GM19239 (cell line): ENCODE results near the gene SRRM3.
"Not testable (repeated sequence)": the region's sequence is repeated elsewhere in the genome, so short reads cannot be mapped to it uniquely, and the experiment has no call there.

Source experiments
- DNase-seq: peaks from one replicate; pipeline ENCODE4 v3.0.0; 2011; ENCODE audit warnings: low spot score; ENCODE audit not compliant: insufficient read length
- FAIRE-seq: peaks from 2 replicates; lab custom pipeline; 2011; peaks lifted over from hg19 to GRCh38; lab: Jason Lieb, UNC

SRRM3 gene

DNA sequence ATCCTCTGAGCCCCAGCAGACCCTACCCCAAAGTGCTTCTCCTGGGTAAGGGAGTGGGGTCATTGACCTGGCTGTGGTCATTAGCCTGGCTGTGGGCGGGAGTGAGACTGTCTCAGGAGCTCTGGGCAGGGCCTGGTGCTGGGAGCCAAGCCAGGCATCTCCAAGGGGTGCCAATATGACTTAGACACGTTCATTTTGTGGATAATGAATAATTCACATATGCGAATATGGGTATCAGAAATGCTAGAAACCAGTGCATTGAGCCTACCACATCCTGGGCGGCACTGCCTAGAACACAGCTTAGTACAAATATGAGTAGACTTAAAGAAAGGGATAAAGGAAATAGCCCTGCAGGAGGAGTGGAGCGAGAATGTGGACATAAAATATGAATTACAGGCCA lies 14.4 kb upstream of the SRRM3 start:
- FAIRE-seq = no peak

DNA sequence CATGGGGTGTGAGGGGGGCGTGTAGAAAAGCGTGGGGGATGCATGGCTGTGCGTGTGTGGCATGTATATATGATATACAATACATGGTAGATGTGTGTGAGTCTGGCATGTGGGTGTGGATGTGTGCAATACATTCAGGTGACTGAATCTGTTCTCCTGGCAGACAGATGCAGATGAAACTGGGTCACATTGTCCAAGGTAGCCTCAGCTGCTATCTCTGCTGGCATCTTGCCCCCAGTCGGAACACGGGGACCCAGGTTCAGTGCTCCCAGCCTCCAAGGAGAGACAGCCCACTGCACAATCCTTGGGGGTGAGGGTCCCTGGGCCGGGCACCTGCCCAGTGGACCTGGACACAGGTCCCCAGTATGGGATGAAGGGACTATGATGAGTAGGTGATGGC lies 12.4 kb upstream of the SRRM3 start:
- FAIRE-seq (no peak), DNase-seq (no peak)

More for the DNA sequence above, 14.4 kb upstream of the SRRM3 start:
- DNase-seq = no peak

DNA sequence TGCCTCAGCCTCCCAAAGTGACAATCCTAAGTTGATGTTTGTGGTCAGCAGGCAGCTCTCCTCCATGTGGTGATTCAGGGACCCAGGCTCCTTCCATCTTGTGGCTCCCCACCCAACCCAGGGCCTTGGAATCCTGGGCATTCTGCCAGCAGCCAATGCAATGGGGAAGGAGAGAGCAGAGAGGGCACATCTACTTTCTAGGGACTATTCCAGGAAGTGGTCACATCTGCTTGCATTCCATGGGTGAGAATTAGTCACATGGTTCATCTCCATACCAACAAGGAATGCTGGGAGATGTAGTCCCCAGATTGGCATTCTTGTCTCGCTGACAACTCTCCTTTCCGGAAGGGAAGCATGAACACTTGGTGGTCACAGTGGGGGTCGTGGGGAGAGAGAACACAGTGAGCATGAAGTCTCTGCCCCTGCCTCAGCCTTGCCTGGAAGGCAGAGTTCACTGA lies 9.9 kb upstream of the SRRM3 start:
- DNase-seq (no peak), FAIRE-seq (no peak)

DNA sequence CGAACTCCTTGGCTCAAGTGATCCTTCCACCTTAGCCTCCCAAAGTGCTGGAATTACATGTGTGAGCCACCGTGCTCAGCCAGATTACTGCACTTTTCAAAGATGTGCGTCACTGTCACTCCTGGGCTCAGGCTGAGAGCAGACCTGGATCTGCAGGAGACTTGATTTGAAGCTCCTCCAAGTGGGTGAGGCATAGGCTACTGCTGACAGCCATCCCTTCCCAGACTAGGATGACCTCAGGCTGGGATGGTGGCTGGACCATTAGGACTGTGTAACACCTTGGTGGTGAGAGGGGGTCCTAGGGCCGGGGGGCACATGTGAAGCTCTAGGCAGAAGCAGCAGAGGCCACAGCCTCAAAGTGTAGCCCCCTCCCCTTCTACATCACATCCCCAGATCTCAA lies 8.2 kb upstream of the SRRM3 start:
- FAIRE-seq = no peak
- DNase-seq = no peak

DNA sequence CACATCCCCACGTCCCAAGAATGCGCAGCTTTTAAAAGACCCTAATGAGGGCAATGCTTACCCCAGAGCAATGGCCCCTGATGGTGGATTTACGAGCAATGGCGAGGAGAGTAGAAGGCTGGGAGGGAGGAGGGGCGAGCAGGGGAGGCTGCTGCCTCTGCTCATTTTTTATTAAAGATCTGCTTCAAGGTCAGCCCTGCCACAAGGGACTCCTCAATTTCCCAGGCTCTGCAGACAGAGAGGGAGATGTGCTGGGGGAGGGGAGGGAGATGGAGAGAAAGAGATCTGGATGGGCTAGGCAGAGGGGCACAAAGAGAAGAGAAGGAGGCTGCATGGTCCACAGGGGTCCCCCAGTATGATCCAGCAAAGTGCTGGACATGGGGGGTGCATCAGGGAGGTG lies 7.8 kb upstream of the SRRM3 start:
- no peak for FAIRE-seq
- DNase-seq = no peak

DNA sequence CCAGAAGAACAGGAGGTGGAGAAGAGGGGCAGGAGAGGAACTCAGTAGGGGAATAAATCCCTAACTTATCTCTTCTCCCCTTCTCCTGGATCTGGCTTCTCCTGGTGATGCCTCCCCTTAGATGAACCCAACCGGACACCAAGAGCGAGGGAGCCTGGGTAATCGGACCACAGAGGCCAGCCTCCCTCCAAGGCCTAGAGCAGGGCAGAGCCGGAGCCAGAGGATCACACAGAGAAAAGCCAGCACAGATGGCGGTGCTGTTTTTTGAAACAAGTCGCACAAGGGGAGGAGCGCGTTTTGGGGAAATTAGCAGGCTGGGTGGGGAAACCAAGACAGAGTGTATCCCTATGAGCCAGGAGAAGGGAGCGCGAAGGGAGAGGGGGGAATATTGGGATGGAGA lies 4.9 kb upstream of the SRRM3 start:
- FAIRE-seq (no peak), DNase-seq (no peak)

DNA sequence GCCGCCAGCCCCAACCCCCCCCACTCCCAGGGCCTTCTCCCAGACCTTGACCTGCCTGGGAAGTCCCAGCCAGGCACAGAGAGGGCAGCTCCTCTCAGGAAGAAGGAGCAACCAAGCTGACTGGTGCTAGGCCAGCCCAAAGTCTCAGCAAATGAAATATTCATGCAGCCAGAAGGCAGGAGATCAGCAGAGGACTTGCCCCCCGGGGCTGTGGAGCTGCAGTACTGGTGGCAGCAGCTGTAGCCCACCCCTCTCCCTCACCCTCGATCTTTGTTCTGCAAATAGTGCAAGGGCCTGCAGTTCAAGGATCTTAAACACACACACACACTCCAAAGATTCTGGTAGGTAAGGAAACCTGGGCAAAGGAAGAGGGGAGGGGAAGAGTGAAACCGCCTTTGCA lies 3.5 kb upstream of the SRRM3 start:
- DNase-seq (no peak), FAIRE-seq (no peak)

DNA sequence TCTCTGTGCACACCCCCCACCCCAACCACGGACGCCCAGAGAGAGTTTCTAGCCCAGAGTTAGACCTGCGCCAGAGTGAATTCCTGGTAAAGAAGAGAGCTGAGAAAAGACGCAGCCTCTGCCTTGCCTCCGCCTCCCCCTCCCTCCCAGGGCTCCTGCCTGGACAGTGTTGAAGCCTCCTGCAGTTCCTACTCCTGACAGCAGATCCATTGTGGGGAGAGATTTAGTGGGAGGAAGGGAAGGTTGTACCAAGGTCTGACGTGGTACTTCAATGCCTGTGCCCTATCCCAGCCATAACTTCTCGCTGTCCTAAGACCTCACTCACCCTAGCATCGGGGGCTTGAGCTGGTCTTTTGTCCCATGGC lies 952 bp downstream of the SRRM3 start:
- DNase-seq (no peak), FAIRE-seq (no peak)

DNA sequence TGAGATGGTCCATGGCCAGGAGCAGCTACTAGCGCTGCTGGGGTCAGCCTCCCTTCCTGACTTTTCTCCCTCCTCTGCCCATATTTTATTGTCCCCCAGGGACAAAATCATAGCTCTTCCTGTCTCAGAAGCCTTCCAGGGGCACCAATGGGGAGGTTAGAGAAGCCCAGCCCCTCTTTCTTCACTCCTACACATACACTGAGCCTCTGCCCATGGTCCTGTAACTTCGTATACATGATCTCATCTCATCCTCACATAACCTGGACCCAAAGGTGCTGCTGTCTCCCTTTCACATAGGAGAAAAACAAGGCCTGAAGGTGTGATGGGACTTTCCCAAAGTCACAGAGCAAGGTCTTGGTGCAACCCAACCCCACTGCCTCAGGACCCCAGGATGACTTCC lies 2.5 kb downstream of the SRRM3 start:
- DNase-seq (no peak), FAIRE-seq (no peak)

DNA sequence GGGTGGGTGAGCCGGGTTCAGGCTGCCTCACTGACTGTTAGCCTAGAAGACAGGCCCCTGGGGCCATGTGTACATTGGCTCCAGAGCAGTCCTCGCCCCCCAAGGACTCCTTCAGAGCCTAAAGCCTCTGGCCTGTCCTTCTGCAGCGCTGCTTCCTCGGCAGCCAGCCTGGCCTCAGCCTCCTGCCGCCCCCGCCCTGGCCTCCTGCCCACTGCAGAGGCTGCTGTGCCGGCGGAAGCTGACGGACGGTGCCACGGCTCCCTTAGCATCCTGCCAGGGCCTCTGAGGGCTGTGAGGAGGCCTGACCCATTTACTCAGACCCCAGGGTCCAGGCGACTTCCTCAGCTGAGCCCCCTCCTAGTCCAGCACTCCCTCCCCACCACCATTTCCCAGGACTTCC lies 4.9 kb downstream of the SRRM3 start:
- DNase-seq = no peak
- FAIRE-seq = no peak

DNA sequence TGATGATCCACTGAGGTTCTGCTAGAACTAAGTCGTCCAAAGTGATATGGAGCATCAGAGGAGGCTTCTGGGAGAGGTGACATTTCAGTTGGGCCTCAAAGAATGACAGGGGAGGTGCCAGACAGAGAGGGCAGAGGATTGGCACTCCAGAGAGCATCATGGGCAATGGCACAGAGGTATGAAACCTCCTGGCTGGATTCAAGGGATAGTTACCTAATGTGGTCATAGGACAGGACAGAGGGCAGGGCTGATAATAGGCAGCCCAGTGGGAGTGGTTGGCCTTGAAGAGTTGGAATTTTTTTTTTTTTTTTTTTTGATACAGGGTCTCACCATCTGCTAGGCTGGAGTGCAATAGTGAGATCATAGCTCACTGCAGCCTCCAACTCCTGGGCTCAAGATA lies 7.6 kb downstream of the SRRM3 start:
- DNase-seq = no peak
- no peak for FAIRE-seq

DNA sequence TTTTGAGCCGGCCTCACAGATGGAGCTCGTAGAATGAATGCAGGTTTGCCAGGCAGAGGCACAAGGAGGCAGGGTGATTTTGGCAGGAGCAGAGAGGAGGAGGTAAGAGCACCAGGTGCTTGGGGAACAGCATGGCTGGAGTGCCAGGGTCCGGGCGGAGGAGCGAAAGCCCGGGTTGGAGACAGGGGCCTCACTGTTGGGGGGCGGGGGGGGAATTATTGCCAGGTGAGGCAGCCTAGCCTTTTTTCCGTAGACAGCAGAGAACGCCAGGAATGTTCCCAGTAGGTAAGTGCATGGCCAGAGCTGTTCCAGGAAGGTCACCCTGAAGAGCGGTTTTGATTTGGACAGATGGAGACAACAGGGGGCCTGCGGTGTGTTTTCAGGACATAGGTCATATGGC lies 9.5 kb downstream of the SRRM3 start:
- DNase-seq (no peak), FAIRE-seq (no peak)

DNA sequence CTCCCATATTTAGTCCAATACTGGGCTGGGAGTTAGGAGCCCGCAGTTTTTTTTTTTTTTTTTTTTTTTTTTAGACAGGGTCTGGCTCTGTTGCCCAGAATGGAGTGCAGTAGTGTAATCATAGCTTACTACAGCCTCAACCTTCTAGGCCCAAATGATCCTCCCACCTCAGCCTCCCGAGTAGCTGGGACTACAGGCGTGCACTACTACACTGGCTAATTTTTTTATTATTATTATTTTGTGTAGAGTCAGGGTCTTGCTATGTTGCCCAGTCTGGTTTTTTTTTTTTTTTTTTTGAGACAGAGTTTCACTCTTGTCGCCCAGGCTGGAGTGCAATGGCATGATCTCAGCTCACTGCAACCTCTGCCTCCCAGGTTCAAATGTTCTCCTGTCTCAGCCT lies 13.7 kb downstream of the SRRM3 start:
- not testable (repeated sequence) for DNase-seq, FAIRE-seq

DNA sequence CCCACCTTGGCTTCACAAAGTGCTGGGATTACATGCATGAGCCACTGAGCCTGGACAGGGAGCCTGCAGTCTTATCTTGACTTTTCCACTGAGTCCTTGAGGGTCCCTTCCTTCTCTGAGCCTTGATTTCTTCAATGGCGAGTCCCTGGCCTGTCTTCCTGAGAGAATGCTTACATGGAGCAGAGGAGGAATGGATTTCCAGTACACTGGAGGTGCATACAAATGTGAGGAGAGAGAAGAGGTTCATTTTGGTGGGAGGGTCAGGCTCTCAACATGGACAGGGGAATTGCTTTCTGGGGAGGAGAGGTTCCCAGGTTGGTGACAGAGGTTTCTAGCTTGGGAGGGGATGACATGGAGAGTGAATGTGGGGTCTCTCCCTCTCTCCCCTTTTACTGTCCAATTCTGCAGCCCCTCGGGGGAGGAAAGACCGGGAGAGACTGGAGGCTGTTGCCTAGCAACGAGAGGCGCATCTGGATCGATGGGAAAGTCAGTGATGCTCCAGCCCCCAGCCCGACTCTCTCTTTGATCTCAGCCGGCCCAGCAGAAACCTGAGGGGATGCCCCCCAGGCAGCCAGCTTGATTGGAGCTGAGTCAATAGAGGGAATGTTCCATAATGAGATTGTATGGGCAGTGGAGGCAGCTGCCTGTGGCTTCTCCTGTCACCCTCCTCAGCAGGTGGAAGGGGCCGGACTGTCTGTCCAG lies 14.8 kb downstream of the SRRM3 start:
- DNase-seq (no peak), FAIRE-seq (no peak)

DNA sequence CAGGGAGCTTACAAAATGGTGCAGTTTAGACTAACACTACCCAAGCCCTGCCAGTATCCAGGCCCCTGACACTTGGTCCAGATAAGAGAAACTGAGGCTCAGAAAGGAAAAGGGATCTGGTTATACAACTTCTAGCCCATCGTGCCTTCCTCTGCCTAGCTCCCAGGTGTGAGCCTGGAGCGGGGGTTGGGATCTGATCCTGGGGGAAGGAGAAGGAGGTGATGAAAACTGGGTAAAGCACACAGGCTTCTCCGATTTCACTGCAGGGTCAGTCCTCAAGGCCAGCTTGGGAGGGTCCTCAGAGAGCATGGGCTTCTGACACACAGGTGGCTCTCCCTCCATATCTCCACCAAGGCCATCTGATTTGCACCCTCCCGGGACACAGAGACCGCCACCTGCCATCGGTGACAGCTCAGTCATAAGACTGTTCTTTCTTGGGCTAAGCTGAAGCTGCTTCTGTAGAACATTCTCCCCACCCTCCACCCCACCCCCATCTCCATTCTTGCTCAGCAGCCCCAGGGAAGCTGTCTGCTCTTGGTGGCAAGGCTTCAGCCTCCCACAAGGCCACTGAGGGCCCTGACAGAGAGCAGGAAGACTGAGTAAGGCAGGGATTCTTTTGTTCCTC lies 16.4 kb downstream of the SRRM3 start:
- no peak for FAIRE-seq
- DNase-seq = no peak

DNA sequence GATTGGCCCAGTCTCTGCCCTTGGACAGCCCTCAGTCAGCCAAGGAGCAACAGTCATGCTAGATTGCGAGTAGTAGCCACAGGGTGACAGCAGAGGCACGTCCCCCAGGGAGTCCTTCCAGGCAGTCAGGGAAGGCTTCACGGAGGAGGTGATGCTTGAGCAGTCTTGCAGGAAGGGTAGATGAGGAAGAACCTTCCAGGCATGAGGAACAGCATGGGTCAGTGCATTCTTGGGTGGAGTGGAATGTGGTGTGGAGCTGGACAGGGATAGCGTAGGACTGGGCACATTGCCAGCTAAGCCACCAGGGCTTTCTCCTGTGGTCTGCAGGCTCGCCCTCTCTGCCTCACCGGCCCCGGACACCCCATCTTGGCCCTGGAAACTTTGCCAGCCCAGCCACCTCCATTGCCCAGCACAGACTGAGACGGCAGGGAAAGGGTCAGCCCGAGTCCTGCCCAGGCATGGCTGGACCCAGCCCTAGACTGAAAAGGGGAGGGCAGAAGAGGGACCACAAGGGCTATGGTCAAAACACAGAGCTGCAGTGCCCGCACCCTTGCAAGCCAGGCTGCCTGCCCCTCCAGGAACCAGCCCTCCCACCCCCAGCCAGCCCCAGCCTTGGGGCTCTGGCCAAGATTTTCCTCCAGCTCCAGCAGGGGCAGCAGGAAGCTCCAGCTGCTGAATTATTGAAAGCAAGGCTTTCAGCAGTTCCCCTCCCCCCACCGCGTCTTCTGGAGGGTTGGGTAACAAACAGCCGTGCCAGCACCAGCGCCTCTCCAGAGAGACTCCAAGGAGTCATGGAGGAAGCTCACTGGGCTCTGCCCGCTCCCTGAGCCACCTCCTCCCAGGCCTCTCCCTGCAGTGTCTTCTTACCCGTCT lies 18.7 kb downstream of the SRRM3 start:
- FAIRE-seq = no peak
- DNase-seq = no peak

DNA sequence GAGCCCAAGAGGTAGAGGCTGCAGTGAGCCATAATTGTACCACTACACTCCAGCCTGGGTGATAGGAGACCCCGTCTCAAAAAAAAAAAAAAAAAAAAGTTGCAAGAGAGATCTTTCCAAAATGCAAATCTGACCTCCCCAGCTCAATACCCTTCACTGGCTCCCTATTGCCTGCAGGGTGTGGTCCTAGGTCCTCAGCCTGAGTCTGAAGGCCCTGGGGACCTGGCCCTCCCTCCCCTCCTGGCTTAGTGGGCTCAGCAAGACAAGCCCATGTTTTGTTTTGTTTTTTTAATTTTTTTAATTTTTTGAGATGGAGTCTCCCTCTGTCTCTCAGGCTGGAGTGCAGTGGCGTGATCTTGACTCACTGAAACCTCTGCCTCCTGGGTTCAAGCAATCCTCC lies 20.6 kb downstream of the SRRM3 start:
- DNase-seq = no peak
- no peak for FAIRE-seq

DNA sequence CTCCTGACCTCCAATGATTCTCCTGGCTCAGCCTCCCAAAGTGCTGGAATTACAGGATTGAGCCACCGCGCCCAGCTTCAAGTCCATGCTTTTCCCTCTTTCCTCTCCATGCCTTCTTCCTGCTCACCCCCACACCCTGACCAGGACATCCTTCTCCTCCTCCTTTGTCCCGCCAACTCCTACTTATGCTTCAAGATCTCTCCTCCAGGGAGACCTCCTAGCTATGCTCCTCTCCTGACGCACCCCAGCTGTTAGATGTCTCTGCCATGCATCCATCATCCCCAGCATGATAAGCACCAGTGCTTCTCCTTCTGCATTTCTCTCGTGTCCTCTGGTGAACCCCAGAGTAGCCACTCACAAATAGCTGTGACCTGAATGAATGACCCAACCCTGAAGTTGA lies 21.1 kb downstream of the SRRM3 start:
- no peak for FAIRE-seq
- no peak for DNase-seq

DNA sequence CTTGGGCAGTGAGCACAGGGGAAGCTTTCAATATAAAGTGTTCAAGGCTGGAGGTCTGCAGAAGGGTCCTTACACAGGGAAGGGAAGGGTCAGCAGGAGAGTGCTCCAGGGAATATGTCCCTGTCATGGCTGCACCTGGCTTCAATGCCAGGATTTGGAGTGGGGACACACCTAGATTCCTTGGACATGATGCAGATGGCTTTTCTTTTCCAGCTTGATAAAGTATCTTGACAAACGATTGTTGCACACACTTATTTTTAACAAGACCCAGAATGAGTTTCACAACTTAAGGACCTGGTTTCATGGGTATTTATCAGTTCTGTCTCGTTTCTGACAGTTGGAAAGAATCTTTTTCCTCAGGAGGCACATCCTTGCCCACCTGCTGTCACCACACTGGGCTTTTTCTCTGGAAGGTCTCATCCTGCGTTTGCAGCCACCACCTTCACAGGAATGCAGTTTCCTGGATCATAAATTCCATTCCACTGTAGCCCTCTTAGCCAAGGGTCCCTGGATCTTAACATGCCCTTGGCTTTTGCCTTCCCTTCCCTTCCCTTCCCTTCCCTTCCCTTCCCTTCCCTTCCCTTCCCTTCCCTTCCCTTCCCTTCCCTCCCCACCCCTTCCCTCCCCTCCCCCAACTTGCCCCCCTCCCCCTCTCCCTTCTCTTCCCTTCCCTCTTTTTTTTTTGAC lies 21.7 kb downstream of the SRRM3 start:
- FAIRE-seq (no peak), DNase-seq (no peak)

DNA sequence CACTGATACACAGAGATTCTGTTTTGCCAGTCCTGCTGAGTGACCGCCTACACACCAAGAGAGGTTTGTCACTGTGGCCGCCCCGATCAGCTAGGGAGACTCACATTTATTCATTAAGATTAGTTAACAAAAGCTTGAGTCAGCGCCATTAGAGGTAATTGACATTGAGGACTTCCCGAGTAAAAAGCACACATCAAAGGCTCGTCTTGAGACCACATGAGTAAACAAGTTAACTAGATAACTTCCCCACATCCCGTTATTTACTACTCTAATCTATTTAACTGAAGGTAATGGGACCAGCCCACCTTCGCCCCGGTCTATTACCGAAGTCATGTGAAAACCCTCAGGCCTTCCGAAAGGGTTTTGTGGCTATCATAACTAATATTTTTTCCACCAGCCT lies 23.0 kb downstream of the SRRM3 start:
- DNase-seq (no peak), FAIRE-seq (no peak)

DNA sequence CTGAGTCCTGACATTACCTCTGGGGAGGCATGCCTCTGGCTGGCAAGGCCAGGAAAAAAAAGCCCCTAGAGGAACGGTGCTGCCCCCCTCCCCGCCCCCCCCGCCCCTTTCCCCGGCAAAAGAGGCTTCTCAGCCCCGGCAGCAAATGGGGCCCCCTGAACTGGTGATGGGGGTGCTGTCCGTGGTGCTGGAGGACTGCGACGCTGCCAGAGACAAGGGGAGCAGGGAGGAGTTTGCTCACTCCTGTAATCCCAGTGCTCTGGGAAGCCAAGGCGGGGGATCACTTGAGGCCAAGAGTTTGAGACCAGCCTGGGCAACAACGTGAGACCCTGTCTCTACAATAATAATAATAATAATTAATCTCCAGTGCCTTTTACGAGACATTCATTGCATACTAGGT lies 23.7 kb downstream of the SRRM3 start:
- no peak for FAIRE-seq
- DNase-seq = no peak
